OCI-LY1 (cell line): ENCODE measurements around the gene ZNF786.

Experiments
- H2AFZ ChIP-seq: fragments of 200-600 bp; sonication (generic), shearing (Covaris generic); 2 replicates; pipeline ENCODE4 v1.6.0; 2014; ENCODE audit warnings: antibody characterized with exemption, mild to moderate bottlenecking, low read length
- H3F3A ChIP-seq: fragments of 200-600 bp; sonication (generic), shearing (Covaris generic); 2 replicates; pipeline ENCODE4 v1.6.0; 2014; ENCODE audit warnings: mild to moderate bottlenecking, antibody characterized with exemption, low read length, moderate library complexity; ENCODE audit not compliant: insufficient read depth
- H3K27ac ChIP-seq: fragments of 200-600 bp; sonication (generic); 2 replicates; pipeline ENCODE4 v1.5.1; 2014; ENCODE audit warnings: low read length, mixed run types, mild to moderate bottlenecking, low read depth; ENCODE audit not compliant: poor library complexity, severe bottlenecking
- H3K27me3 ChIP-seq: fragments of 200-600 bp; sonication (generic); 2 replicates; pipeline ENCODE4 v1.6.0; 2014; ENCODE audit warnings: antibody characterized with exemption, mild to moderate bottlenecking, low read length, moderate library complexity; ENCODE audit not compliant: insufficient read depth
- H3K36me3 ChIP-seq: fragments of 200-600 bp; sonication (generic); 2 replicates; pipeline ENCODE4 v1.6.1; 2014; ENCODE audit warnings: mild to moderate bottlenecking, antibody characterized with exemption, low read length, moderate library complexity, mixed read lengths; ENCODE audit not compliant: insufficient read depth
- H3K4me1 ChIP-seq: fragments of 200-600 bp; sonication (generic); 2 replicates; pipeline ENCODE4 v1.5.1; 2014; ENCODE audit warnings: mild to moderate bottlenecking, low read length, moderate library complexity; ENCODE audit not compliant: insufficient read depth, severe bottlenecking
- H3K4me2 ChIP-seq: fragments of 200-600 bp; sonication (generic), shearing (Covaris generic); 2 replicates; pipeline ENCODE4 v1.6.1; 2014; ENCODE audit warnings: low read length
- H3K4me3 ChIP-seq: fragments of 200-600 bp; sonication (generic); 2 replicates; pipeline ENCODE4 v1.5.1; 2014; ENCODE audit warnings: low read length, low read depth, mild to moderate bottlenecking, mixed read lengths; ENCODE audit not compliant: poor library complexity, severe bottlenecking
- H3K79me2 ChIP-seq: fragments of 200-600 bp; shearing (Covaris generic); 2 replicates; pipeline ENCODE4 v1.6.1; 2016; ENCODE audit warnings: mixed run types, low read length, mixed read lengths; ENCODE audit not compliant: insufficient read depth
- H3K9ac ChIP-seq: fragments of 200-600 bp; sonication (generic), shearing (Covaris generic); 2 replicates; pipeline ENCODE4 v1.6.1; 2014; ENCODE audit warnings: mild to moderate bottlenecking, low read length, mixed read lengths
- H3K9me2 ChIP-seq: fragments of 200-600 bp; sonication (generic), shearing (Covaris generic); 2 replicates; pipeline ENCODE4 v1.6.1; 2014; ENCODE audit warnings: low read depth, mild to moderate bottlenecking, low read length, mixed read lengths
- H3K9me3 ChIP-seq: fragments of 200-600 bp; shearing (Covaris generic); 2 replicates; pipeline ENCODE4 v1.6.1; 2014; ENCODE audit warnings: low read length, mixed read lengths
- H4K20me1 ChIP-seq: fragments of 200-600 bp; sonication (generic), shearing (Covaris generic); 2 replicates; pipeline ENCODE4 v1.6.0; 2016; ENCODE audit warnings: mild to moderate bottlenecking, low read length; ENCODE audit not compliant: insufficient read depth
- EZH2 ChIP-seq: fragments of 200-600 bp; sonication (generic), shearing (Covaris generic); IDR thresholded peaks from 2 replicates; pipeline ENCODE4 v1.8.0; 2017; ENCODE audit warnings: borderline replicate concordance, mixed run types, mild to moderate bottlenecking, antibody characterized with exemption, low read length, moderate library complexity, mixed read lengths
- TF ChIP-seq, protein P1 (sequence below): fragments of 200-600 bp; sonication (generic), shearing (Covaris generic); IDR thresholded peaks from 2 replicates; pipeline ENCODE4 v1.5.1; 2017; ENCODE audit warnings: mild to moderate bottlenecking, antibody characterized with exemption, low read length, moderate library complexity, mixed read lengths

ZNF786 gene

DNA sequence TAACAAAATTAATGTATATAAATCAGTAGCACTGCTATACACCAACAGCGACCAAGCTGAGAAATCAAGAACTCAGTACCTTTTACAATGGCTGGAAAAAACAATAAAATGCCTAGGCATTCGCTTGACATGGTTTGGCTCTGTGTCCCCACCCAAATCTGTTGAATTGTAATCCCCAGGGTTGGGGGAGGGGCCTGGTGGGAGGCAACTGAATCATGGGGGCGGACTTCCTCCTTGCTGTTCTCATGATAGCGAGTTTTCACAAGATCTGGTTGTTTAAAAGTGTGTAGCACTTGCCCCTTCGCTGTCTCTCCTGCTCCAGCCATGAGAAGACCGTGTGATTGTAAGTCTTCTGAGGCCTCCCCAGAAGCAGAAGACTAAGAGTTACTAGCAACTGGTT, 8.6 kb downstream of the ZNF786 start:
- Histone ChIP-seq H3K4me1 (no peaks in the 10 kb centered on the region), H3F3A (no peaks in the 10 kb centered on the region), H3K79me2 (no peaks in the 10 kb centered on the region), H4K20me1 (no peaks in the 10 kb centered on the region), H3K9me3 (peaks cover 21% of the 10 kb centered on the region), H3K4me3 (no peak overlapping the region), H3K9ac (no peak overlapping the region), H3K9me2 (no peaks in the 10 kb centered on the region), H3K27ac (no peak overlapping the region), H3K27me3 (no peaks in the 10 kb centered on the region), H3K36me3 (peaks cover 43% of the 10 kb centered on the region), H2AFZ (no peak overlapping the region), H3K4me2 (no peak overlapping the region)
- TF ChIP-seq EZH2, result no peak
- TF ChIP-seq, protein P1, sequence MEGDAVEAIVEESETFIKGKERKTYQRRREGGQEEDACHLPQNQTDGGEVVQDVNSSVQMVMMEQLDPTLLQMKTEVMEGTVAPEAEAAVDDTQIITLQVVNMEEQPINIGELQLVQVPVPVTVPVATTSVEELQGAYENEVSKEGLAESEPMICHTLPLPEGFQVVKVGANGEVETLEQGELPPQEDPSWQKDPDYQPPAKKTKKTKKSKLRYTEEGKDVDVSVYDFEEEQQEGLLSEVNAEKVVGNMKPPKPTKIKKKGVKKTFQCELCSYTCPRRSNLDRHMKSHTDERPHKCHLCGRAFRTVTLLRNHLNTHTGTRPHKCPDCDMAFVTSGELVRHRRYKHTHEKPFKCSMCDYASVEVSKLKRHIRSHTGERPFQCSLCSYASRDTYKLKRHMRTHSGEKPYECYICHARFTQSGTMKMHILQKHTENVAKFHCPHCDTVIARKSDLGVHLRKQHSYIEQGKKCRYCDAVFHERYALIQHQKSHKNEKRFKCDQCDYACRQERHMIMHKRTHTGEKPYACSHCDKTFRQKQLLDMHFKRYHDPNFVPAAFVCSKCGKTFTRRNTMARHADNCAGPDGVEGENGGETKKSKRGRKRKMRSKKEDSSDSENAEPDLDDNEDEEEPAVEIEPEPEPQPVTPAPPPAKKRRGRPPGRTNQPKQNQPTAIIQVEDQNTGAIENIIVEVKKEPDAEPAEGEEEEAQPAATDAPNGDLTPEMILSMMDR, result no peak

DNA sequence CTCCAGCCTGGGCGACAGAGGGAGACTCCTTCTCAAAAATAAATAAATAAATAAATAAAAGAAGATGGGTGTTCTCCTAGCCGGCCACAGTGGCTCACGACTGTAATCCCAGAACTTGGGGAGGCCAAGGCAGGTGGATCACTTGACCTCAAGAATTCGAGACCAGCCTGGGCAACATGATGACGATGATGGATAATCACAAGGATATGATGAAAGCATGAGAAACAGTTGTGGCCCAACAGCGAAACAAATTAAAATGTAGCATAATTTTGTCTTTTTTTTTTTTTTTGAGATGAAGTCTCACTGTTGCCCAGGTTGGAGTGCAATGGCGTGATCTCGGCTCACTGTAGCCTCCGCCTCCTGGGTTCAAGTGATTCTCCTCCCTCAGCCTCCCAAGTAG, 12.9 kb downstream of the ZNF786 start:
- no peak overlapping the region for H3K27ac ChIP-seq
- H3K4me3 ChIP-seq, result no peak overlapping the region
- H3K79me2 ChIP-seq, result no peaks in the 10 kb centered on the region
- H3K27me3 ChIP-seq, result no peaks in the 10 kb centered on the region
- H3K4me1 ChIP-seq, result no peaks in the 10 kb centered on the region
- no peak overlapping the region for H3K9ac ChIP-seq
- H3K9me2 ChIP-seq, result no peaks in the 10 kb centered on the region
- no peak overlapping the region for H2AFZ ChIP-seq
- no peaks in the 10 kb centered on the region for H3F3A ChIP-seq
- TF ChIP-seq, protein P1, result no peak
- TF ChIP-seq EZH2, result no peak
- H3K36me3 ChIP-seq, result peaks cover 35% of the 10 kb centered on the region
- H3K9me3 ChIP-seq, result no peaks in the 10 kb centered on the region
- no peak overlapping the region for H3K4me2 ChIP-seq
- no peaks in the 10 kb centered on the region for H4K20me1 ChIP-seq

DNA sequence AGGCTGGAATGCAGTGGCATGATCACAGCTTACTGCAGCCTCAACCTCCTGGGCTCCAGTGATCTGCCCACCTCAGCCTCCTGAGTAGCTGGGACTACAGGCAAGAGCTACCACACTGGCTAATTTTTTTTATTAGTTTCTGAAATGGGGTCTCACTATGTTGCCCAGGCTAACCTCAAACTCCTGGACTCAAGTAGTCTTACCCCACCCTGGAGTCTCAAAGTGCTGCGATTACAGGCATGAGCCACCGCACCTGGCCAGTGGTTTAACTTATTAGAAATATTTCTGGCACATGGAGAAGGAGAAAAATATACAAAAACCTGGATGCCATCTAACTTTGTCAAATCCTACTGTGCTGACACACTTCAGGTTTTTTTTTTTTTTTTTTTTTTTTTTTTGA, 15.2 kb downstream of the ZNF786 start:
- Histone ChIP-seq H3K79me2 (no peaks in the 10 kb centered on the region), H3K27ac (no peak overlapping the region), H3K9ac (no peak overlapping the region), H3K9me2 (no peaks in the 10 kb centered on the region), H3K4me3 (no peak overlapping the region), H2AFZ (no peak overlapping the region), H3K4me1 (no peaks in the 10 kb centered on the region), H3K4me2 (no peak overlapping the region), H3F3A (no peaks in the 10 kb centered on the region), H4K20me1 (no peaks in the 10 kb centered on the region), H3K36me3 (peaks cover 53% of the 10 kb centered on the region), H3K9me3 (no peaks in the 10 kb centered on the region), H3K27me3 (no peaks in the 10 kb centered on the region)
- TF ChIP-seq, protein P1, result no peak
